ENCODE data around the gene TNFRSF6B. TPM values are rescaled to one million over a fixed set of nuclear protein-coding genes. Genes with fewer than 3 reads are reported as not detected.

TNFRSF6B gene
- total and polyA plus RNA-seq, 4 donors = 1.6 to 195 (median 32.7) TPM

GRCh38 chr20:63651942-63652191 is 44.6 kb upstream of the TNFRSF6B start:
- Histone ChIP-seq H3K36me3 (ENCODE audit: control insufficient read depth in 4 of 4, insufficient read depth in 4 of 4, low read length in 4 of 4) (no peaks in the 10 kb centered on the region), H3K9ac (ENCODE audit: insufficient read depth in 1 of 2, low read length in 2 of 2) (no peak overlapping the region), H3K27ac (ENCODE audit: low read depth in 1 of 2, low read length in 1 of 2) (no peak overlapping the region), H3K27me3 (ENCODE audit: control insufficient read depth in 3 of 3, insufficient read depth in 3 of 3, low read length in 2 of 3) (no peaks in the 10 kb centered on the region), H3K9me3 (ENCODE audit: control insufficient read depth in 4 of 4, insufficient read depth in 3 of 4, low read length in 3 of 4) (no peaks in the 10 kb centered on the region), H3K4me3 (peak overlapping the region; percentile 1), H3K4me1 (ENCODE audit: control insufficient read depth in 5 of 5, insufficient read depth in 5 of 5, low read length in 5 of 5) (peaks cover 0 to 24% (median 8%) of the 10 kb centered on the region in 5 donors)
- DNase-seq (no peak), ATAC-seq (ENCODE audit: insufficient read depth, low FRiP score) (peak; percentile 49)
- no peak for TF ChIP-seq CTCF (IDR thresholded peaks at IDR 0.05; ENCODE audit: control extremely low read depth, extremely low read depth)
- 14 to 22% methylated on average over 11 of the region's 11 CpGs for whole genome bisulfite sequencing, 2 donors

GRCh38 chr20:63652192-63652980 is 44.1 kb upstream of the TNFRSF6B start:
- Histone ChIP-seq H3K4me1 (ENCODE audit: control insufficient read depth in 5 of 5, insufficient read depth in 5 of 5, low read length in 5 of 5) (peaks cover 0 to 29% (median 10%) of the 10 kb centered on the region in 5 donors), H3K9ac (ENCODE audit: insufficient read depth in 1 of 2, low read length in 2 of 2) (no peak overlapping the region), H3K9me3 (ENCODE audit: control insufficient read depth in 4 of 4, insufficient read depth in 3 of 4, low read length in 3 of 4) (no peaks in the 10 kb centered on the region), H3K4me3 (peak overlapping the region; percentile 52), H3K27ac (ENCODE audit: low read depth in 1 of 2, low read length in 1 of 2) (no peak overlapping the region), H3K27me3 (ENCODE audit: control insufficient read depth in 3 of 3, insufficient read depth in 3 of 3, low read length in 2 of 3) (no peaks in the 10 kb centered on the region), H3K36me3 (ENCODE audit: control insufficient read depth in 4 of 4, insufficient read depth in 4 of 4, low read length in 4 of 4) (no peaks in the 10 kb centered on the region)
- ATAC-seq (ENCODE audit: insufficient read depth, low FRiP score) (peak; percentile 32), DNase-seq (peak; percentile 68 to 83 (median 70))
- TF ChIP-seq CTCF (IDR thresholded peaks at IDR 0.05; ENCODE audit: control extremely low read depth, extremely low read depth) = no peak
- WGBS, 2 donors = 1% methylated on average over 88 to 91 of the region's 91 CpGs

- H3K27me3 ChIP-seq (ENCODE audit: control insufficient read depth in 3 of 3, insufficient read depth in 3 of 3, low read length in 2 of 3) = no peaks in the 10 kb centered on the region
- no peak for TF ChIP-seq CTCF (IDR thresholded peaks at IDR 0.05; ENCODE audit: control extremely low read depth, extremely low read depth)
- H3K4me3 ChIP-seq = peak within 1 kb of the TSS; percentile 52
- ATAC-seq (ENCODE audit: insufficient read depth, low FRiP score) (peak; percentile 41), DNase-seq (peak; percentile 96 to 98 (median 97))
- no peaks in the 10 kb centered on the region for H3K36me3 ChIP-seq (ENCODE audit: control insufficient read depth in 4 of 4, insufficient read depth in 4 of 4, low read length in 4 of 4)
- peaks cover 0 to 35% (median 17%) of the 10 kb centered on the region in 5 donors for H3K4me1 ChIP-seq (ENCODE audit: control insufficient read depth in 5 of 5, insufficient read depth in 5 of 5, low read length in 5 of 5)
- H3K9me3 ChIP-seq (ENCODE audit: control insufficient read depth in 4 of 4, insufficient read depth in 3 of 4, low read length in 3 of 4) = no peaks in the 10 kb centered on the region
- peak within 1 kb of the TSS in 1 of 2 donors; percentile 8 for H3K27ac ChIP-seq (ENCODE audit: low read depth in 1 of 2, low read length in 1 of 2)
- WGBS, 2 donors = 1 to 2% methylated on average over 66 to 72 of the region's 73 CpGs
- no peak within 1 kb of the TSS for H3K9ac ChIP-seq (ENCODE audit: insufficient read depth in 1 of 2, low read length in 2 of 2)
Observed at GRCh38 chr20:63653041-63653973, 43.1 kb upstream of the TNFRSF6B start, which contains the start of gene STMN3. TSS of gene STMN3 (minus strand) at chr20:63653424. CDS start at chr20:63653345, 79 bp downstream.
